Heart left ventricle (tissue), 13 donors: ENCODE results near the gene KRT3.

Experiments
- CTCF ChIP-seq, 12 donors: fragments of 200-600 bp; sonication (generic) in 4 of 12; IDR thresholded peaks; one replicate each; pipeline versions ENCODE4 v1.5.0 to v1.8.0; 2018 to 2022; ENCODE audit warnings: antibody characterized with exemption in 12 of 12, mild to moderate bottlenecking in 5 of 12
- POLR2A ChIP-seq, 2 donors: fragments of 450-650 bp; IDR thresholded peaks; one replicate each; pipeline ENCODE4 v1.6.1; 2017; ENCODE audit warnings: antibody characterized with exemption in 2 of 2, mild to moderate bottlenecking in 2 of 2, moderate library complexity in 2 of 2
- donor health status: ischemic (EF 13 %, LVEDD 7.1; RV severe dilation, severe dysfunction).
- donor health status: DM: no; HTN: yes; CAD: no.
- donor health status: DM: no; HTN: no; CAD: no.
- donor health status: ischemic (EF 25% LVEDD 6.9; RV normal size, moderate dysfunction).
- donor health status: ischemic (EF 25% LVEDD 5.7; RV mildly dilated, moderate dysfunction).
- donor health status: ischemic (EF 35%, LVEDD 5.7; RV mildly dilated, moderate dysfunction).
- donor health status: nonischemic (EF 11% LVEDD 7.7; RV severe dilation, severe dysfunction).
- donor health status: DM: yes; HTN: yes; CAD: no.
- donor health status: PGD.
- donor health status: ischemic (EF 29% LVEDD 5.4; RV normal size, mild dysfunction).
- donor health status: nonischemic (EF 23%, LVEDD 6.1; RV moderate dilation, normal function).

DNA sequence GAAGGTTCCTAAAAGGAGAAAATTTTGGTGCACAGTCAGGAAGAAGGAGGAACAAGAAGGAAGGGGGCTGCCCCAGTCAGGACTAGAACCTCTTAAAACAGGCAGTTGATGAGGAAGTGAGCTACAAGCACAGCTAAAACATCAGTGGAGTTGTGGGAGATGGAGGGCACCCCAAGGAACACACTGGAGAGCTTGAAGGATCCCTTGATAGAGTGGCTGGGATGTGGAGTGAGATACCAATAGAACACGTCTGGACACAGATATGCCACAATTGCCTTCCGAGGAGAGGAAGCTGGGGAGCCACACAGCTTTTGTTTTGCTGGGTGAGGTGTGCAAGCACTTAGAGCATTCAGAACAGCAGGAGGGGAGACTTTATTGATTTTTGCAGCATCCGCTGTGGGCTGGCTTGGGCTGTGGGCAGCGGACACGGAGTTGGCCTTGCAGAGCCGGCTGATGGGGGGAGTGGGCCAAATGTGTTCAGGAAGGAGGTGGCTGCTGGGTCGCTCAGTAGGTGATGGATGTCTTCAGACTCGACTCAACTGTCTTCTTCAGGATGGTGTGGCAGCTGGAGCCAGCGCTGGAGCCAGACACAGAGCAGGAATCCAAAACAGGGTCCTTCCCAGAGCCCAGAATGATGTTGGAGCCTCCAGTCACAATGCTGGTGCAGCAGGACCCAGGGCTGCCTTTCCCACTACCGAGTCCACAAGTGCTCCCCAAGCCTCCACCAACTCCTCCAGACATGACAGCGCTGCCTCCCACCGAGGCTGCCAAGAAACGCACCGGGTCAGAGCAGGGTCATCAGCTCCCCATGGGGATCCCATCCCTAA lies 42.9 kb upstream of the KRT3 start:
- TF ChIP-seq CTCF (IDR thresholded peaks at IDR 0.05) (no peak), POLR2A (IDR thresholded peaks at IDR 0.05) (no peak)
